Upper lobe of left lung (tissue), 4 donors: ENCODE data around the gene RDM1.

Experiments
- CTCF ChIP-seq, 6 experiments: fragments of 450-650 bp in 4 of 6; fragments of 200-600 bp in 2 of 6; sonication (generic) in 2 of 6; IDR thresholded peaks; one replicate each; pipeline ENCODE4 v1.5.1; 2016 to 2019; ENCODE audit warnings: antibody characterized with exemption in 6 of 6
- EP300 ChIP-seq, 4 donors: sonication (generic); formaldehyde crosslinking; IDR thresholded peaks; one replicate each; pipeline ENCODE4 v1.5.1; 2017; ENCODE audit warnings: antibody characterized with exemption in 4 of 4, control low read depth in 2 of 4
- POLR2A ChIP-seq, 4 donors: fragments of 450-650 bp; IDR thresholded peaks; one replicate each; pipeline ENCODE4 v1.5.1; 2016 to 2017; ENCODE audit warnings: antibody characterized with exemption in 4 of 4, mild to moderate bottlenecking in 2 of 4
- POLR2AphosphoS5 ChIP-seq, 2 donors: sonication (generic); formaldehyde crosslinking; IDR thresholded peaks; one replicate each; pipeline ENCODE4 v1.5.1; 2017; ENCODE audit warnings: antibody characterized with exemption in 2 of 2

DNA sequence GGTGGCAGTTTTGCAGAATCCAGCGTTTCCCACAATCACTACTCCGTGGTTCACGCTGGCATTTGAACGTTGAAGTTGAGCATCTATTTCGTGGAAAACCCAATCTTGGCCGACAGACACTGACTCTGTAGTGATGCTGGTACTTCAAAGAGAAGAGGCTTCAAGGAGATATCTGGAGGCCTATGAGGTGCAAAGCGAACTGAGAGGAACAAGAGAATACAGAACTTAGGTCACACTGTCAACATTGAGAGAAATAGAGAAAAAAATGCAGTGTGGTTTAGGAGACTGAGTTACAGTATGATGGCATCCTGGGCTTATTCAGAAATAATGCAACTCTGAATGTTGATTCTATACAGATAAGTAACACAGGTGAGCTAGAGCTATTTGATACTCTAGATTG lies 34.7 kb upstream of the RDM1 start:
- TF ChIP-seq CTCF (IDR thresholded peaks at IDR 0.05), result no peak
- no peak for TF ChIP-seq EP300 (IDR thresholded peaks at IDR 0.05)
- no peak for TF ChIP-seq POLR2A (IDR thresholded peaks at IDR 0.05)
- TF ChIP-seq POLR2AphosphoS5 (IDR thresholded peaks at IDR 0.05), result no peak
